ENCODE measurements around the gene KIAA0753. TPM values are rescaled to one million over a fixed set of nuclear protein-coding genes. Genes with fewer than 3 reads are reported as not detected.

Gene KIAA0753
- total RNA-seq, 4 donors from 2014 or later, result 20.8 to 46.7 (median 25.6) TPM

GRCh38 chr17:6591599-6592158 lies 48.8 kb downstream of the KIAA0753 start:
- H3K4me1 ChIP-seq, result no peaks in the 10 kb centered on the region
- intact Hi-C loops (cut with DNase I), result no loop called here
- WGBS, 2 donors, result 78 to 89% methylated on average over 7 of the region's 7 CpGs
- TF ChIP-seq CTCF (IDR thresholded peaks at IDR 0.05), result no peak
- no peak for TF ChIP-seq POLR2A (IDR thresholded peaks at IDR 0.05)
- no peaks in the 10 kb centered on the region for H3K9me3 ChIP-seq
- no peak overlapping the region for H3K4me3 ChIP-seq (replicated peaks in 1 of 3)
- no peak for DNase-seq
- peaks cover 54 to 60% of the 10 kb centered on the region in 2 donors for H3K36me3 ChIP-seq
- H3K27me3 ChIP-seq, result no peaks in the 10 kb centered on the region
- H3K27ac ChIP-seq, result no peak overlapping the region

GRCh38 chr17:6589266-6589946 lies 51.1 kb downstream of the KIAA0753 start:
- Histone ChIP-seq H3K4me1 (no peaks in the 10 kb centered on the region), H3K36me3 (peaks cover 55 to 57% of the 10 kb centered on the region in 2 donors), H3K9me3 (no peaks in the 10 kb centered on the region), H3K27me3 (no peaks in the 10 kb centered on the region), H3K27ac (no peak overlapping the region), H3K4me3 (replicated peaks in 1 of 3) (no peak overlapping the region)
- WGBS, 2 donors, result 96% methylated on average over 13 to 15 of the region's 15 CpGs
- TF ChIP-seq POLR2A (IDR thresholded peaks at IDR 0.05) (no peak), CTCF (IDR thresholded peaks at IDR 0.05) (no peak)
- intact Hi-C loops (cut with DNase I), result no loop called here
- DNase-seq, result no peak

- 92 to 95% methylated on average over 5 of the region's 5 CpGs for WGBS, 2 donors
- intact Hi-C loops (cut with DNase I), result no loop called here
Measured at GRCh38 chr17:6588165-6588564, 52.3 kb downstream of the KIAA0753 start.

GRCh38 chr17:6587310-6587709 lies 53.2 kb downstream of the KIAA0753 start:
- Histone ChIP-seq H3K27me3 (no peaks in the 10 kb centered on the region), H3K36me3 (peaks cover 45 to 46% of the 10 kb centered on the region in 2 donors), H3K9me3 (no peaks in the 10 kb centered on the region), H3K4me1 (no peaks in the 10 kb centered on the region), H3K27ac (no peak overlapping the region), H3K4me3 (replicated peaks in 1 of 3) (no peak overlapping the region)
- TF ChIP-seq CTCF (IDR thresholded peaks at IDR 0.05), result no peak
- TF ChIP-seq POLR2A (IDR thresholded peaks at IDR 0.05), result no peak
- no peak for DNase-seq
- intact Hi-C loops (cut with DNase I), result no loop called here
- WGBS, 2 donors, result 94 to 97% methylated on average over 4 of the region's 4 CpGs

More at GRCh38 chr17:6588165-6588564, 52.3 kb downstream of the KIAA0753 start:
- Histone ChIP-seq H3K36me3 (peaks cover 45 to 47% of the 10 kb centered on the region in 2 donors), H3K27ac (no peak overlapping the region), H3K4me1 (no peaks in the 10 kb centered on the region), H3K27me3 (no peaks in the 10 kb centered on the region), H3K9me3 (no peaks in the 10 kb centered on the region), H3K4me3 (replicated peaks in 1 of 3) (no peak overlapping the region)
- DNase-seq, result no peak
- TF ChIP-seq CTCF (IDR thresholded peaks at IDR 0.05) (no peak), POLR2A (IDR thresholded peaks at IDR 0.05) (no peak)

- H3K4me1 ChIP-seq, result no peaks in the 10 kb centered on the region
- TF ChIP-seq POLR2A (IDR thresholded peaks at IDR 0.05) (no peak), CTCF (IDR thresholded peaks at IDR 0.05) (no peak)
- no peak overlapping the region for H3K27ac ChIP-seq
- no peaks in the 10 kb centered on the region for H3K27me3 ChIP-seq
- WGBS, 2 donors, result 96 to 98% methylated on average over 4 of the region's 4 CpGs
- intact Hi-C loops (cut with DNase I), result no loop called here
- peaks cover 28 to 32% of the 10 kb centered on the region in 2 donors for H3K36me3 ChIP-seq
- H3K9me3 ChIP-seq, result no peaks in the 10 kb centered on the region
- DNase-seq, result no peak
- no peak overlapping the region for H3K4me3 ChIP-seq (replicated peaks in 1 of 3)
Measured at GRCh38 chr17:6583411-6583810, 57.1 kb downstream of the KIAA0753 start.
